Loucy (cell line): ENCODE results near the gene ETS1.

Experiments
- CTCF ChIP-seq: fragments of 200-600 bp; sonication (generic); conservative IDR thresholded peaks from 2 replicates; pipeline ENCODE4 v1.5.1; 2014; ENCODE audit warnings: mild to moderate bottlenecking, antibody characterized with exemption, low read length
- EZH2phosphoT487 ChIP-seq: fragments of 200-600 bp; IDR thresholded peaks from 2 replicates; pipeline ENCODE4 v1.6.1; 2018; ENCODE audit warnings: antibody characterized with exemption, mild to moderate bottlenecking, moderate library complexity, borderline replicate concordance

- TF ChIP-seq CTCF (no peak), EZH2phosphoT487 (no peak)
Measured at GRCh38 chr11:128582496-128583366, 4.6 kb downstream of the ETS1 start.
